H1 (cell line): ENCODE results near the gene DNER. TPM values are rescaled to one million over a fixed set of nuclear protein-coding genes. Genes with fewer than 3 reads are reported as not detected.

Source experiments
- CTCF ChIA-PET: fragments of 300-600 bp; sonication (Branson Sonifier 250); formaldehyde crosslinking; loops from one replicate; lab custom pipeline; 2021; ENCODE audit not compliant: partially characterized antibody; lab: Charles Lee
- POLR2A ChIA-PET: fragments of 300-600 bp; sonication (Branson Sonifier 250); formaldehyde crosslinking; loops from one replicate; lab custom pipeline; 2021; ENCODE audit warnings: inconsistent platforms; ENCODE audit not compliant: partially characterized antibody; lab: Charles Lee
- DNase-seq, 2 experiments: peaks; one replicate each; pipeline versions ENCODE4 v3.0.0 to v3.0.0-alpha.2; 2010 to 2022; ENCODE audit warnings: low spot score in 2 of 2, low read depth in 1 of 2, mixed read lengths in 1 of 2
- FAIRE-seq: peaks from 2 replicates; lab custom pipeline; 2011; peaks lifted over from hg19 to GRCh38; lab: Jason Lieb, UNC
- H2AFZ ChIP-seq: 2 replicates; pipeline ENCODE4 v1.8.1; 2012; ENCODE audit warnings: low read length, inconsistent platforms
- H2AK5ac ChIP-seq: 2 replicates; pipeline ENCODE4 v1.6.1; 2013; ENCODE audit warnings: low read depth, low read length
- H2BK120ac ChIP-seq: replicated peaks from 2 replicates; pipeline ENCODE3; 2013; ENCODE audit warnings: low read depth, low read length, inconsistent platforms
- H2BK12ac ChIP-seq: 2 replicates; pipeline ENCODE4 v1.6.1; 2013; ENCODE audit warnings: low read depth, low read length
- H2BK15ac ChIP-seq: 2 replicates; pipeline ENCODE4 v1.6.1; 2013; ENCODE audit warnings: low read length
- H2BK20ac ChIP-seq: 2 replicates; pipeline ENCODE4 v1.6.1; 2013; ENCODE audit warnings: low read length
- H2BK5ac ChIP-seq: 2 replicates; pipeline ENCODE4 v1.6.1; 2013; ENCODE audit warnings: low read depth, low read length
- H3K14ac ChIP-seq: 2 replicates; pipeline ENCODE4 v1.6.1; 2013; ENCODE audit warnings: inconsistent platforms; ENCODE audit not compliant: insufficient read length
- H3K18ac ChIP-seq: 2 replicates; pipeline ENCODE4 v1.6.1; 2013; ENCODE audit warnings: low read length; ENCODE audit errors: extremely low read depth
- H3K23ac ChIP-seq: 2 replicates; pipeline ENCODE4 v1.6.1; 2013; ENCODE audit warnings: inconsistent platforms; ENCODE audit not compliant: insufficient read length
- H3K23me2 ChIP-seq: 2 replicates; pipeline ENCODE4 v1.6.1; 2013; ENCODE audit warnings: low read depth, low read length
- H3K27ac ChIP-seq: 2 replicates; pipeline ENCODE4 v1.6.1; 2011; ENCODE audit warnings: low read depth, low read length, inconsistent platforms
- H3K27me3 ChIP-seq, 4 experiments: replicated peaks in 1 of 4; 1 replicate in 1 of 4; 2 replicates in 3 of 4; pipeline versions ENCODE4 v1.6.1 to v1.8.1; 2011 to 2013; ENCODE audit warnings: low read length in 3 of 4, mild to moderate bottlenecking in 3 of 4, inconsistent platforms in 2 of 4, mixed read lengths in 2 of 4, moderate library complexity in 1 of 4; ENCODE audit not compliant: control insufficient read depth in 3 of 4, insufficient read depth in 3 of 4; ENCODE audit errors: extremely low read depth in 1 of 4
- H3K36me3 ChIP-seq, 4 experiments: 2 replicates each; pipeline versions ENCODE4 v1.6.1 to v1.8.1; 2011 to 2013; ENCODE audit warnings: mild to moderate bottlenecking in 4 of 4, low read length in 3 of 4, moderate library complexity in 2 of 4, control low read depth in 1 of 4, inconsistent platforms in 1 of 4; ENCODE audit not compliant: insufficient read depth in 4 of 4, control insufficient read depth in 2 of 4
- H3K4ac ChIP-seq: replicated peaks from 2 replicates; pipeline ENCODE3; 2013; ENCODE audit warnings: low read length, low read depth, mixed read lengths, inconsistent platforms; ENCODE audit not compliant: insufficient read length
- H3K4me1 ChIP-seq, 4 experiments: replicated peaks in 1 of 4; 1 replicate in 1 of 4; 2 replicates in 3 of 4; pipeline versions ENCODE4 v1.6.1 to v1.8.1; 2011 to 2013; ENCODE audit warnings: low read length in 3 of 4, inconsistent platforms in 2 of 4, mixed read lengths in 1 of 4; ENCODE audit not compliant: insufficient read depth in 4 of 4, control insufficient read depth in 3 of 4
- H3K4me2 ChIP-seq, 2 experiments: 2 replicates each; pipeline versions ENCODE4 v1.6.1 to v1.8.1; 2011 to 2013; ENCODE audit warnings: low read depth in 2 of 2, low read length in 2 of 2, control low read depth in 1 of 2, inconsistent platforms in 1 of 2, mild to moderate bottlenecking in 1 of 2; ENCODE audit not compliant: insufficient read depth in 1 of 2
- H3K4me3 ChIP-seq, 4 experiments: fragments of 200-600, 300-600 bp in 1 of 4; sonication (generic), shearing (Covaris generic), sonication (Bioruptor Twin) in 1 of 4; 2 replicates each; pipeline versions ENCODE4 v1.5.1 to v1.8.1; 2011 to 2016; ENCODE audit warnings: low read length in 4 of 4, low read depth in 3 of 4, control low read depth in 2 of 4, inconsistent platforms in 2 of 4, mild to moderate bottlenecking in 2 of 4, mixed read lengths in 1 of 4, moderate library complexity in 1 of 4; ENCODE audit not compliant: insufficient read depth in 2 of 4; ENCODE audit errors: extremely low read depth in 1 of 4
- H3K56ac ChIP-seq: replicated peaks from 2 replicates; pipeline ENCODE3; 2013; ENCODE audit warnings: low read depth, mild to moderate bottlenecking, mixed read lengths, low read length, inconsistent platforms; ENCODE audit not compliant: insufficient read length
- H3K79me1 ChIP-seq: 2 replicates; pipeline ENCODE4 v1.6.1; 2013; ENCODE audit warnings: low read depth, low read length, control low read depth
- H3K79me2 ChIP-seq, 2 experiments: 2 replicates each; pipeline versions ENCODE4 v1.6.1 to v1.8.1; 2012 to 2013; ENCODE audit warnings: low read length in 2 of 2, mild to moderate bottlenecking in 2 of 2, inconsistent platforms in 1 of 2; ENCODE audit not compliant: insufficient read depth in 2 of 2, control insufficient read depth in 1 of 2
- H3K9ac ChIP-seq, 4 experiments: replicated peaks in 1 of 4; 1 replicate in 1 of 4; 2 replicates in 3 of 4; pipeline versions ENCODE4 v1.6.1 to v1.8.1; 2011 to 2013; ENCODE audit warnings: low read depth in 3 of 4, low read length in 3 of 4, control low read depth in 2 of 4, mild to moderate bottlenecking in 2 of 4, moderate library complexity in 2 of 4, inconsistent platforms in 1 of 4; ENCODE audit errors: extremely low read depth in 1 of 4
- H3K9me3 ChIP-seq, 2 experiments: 2 replicates each; pipeline versions ENCODE4 v1.6.1 to v1.8.1; 2012 to 2013; ENCODE audit warnings: mild to moderate bottlenecking in 2 of 2, moderate library complexity in 2 of 2, control low read depth in 1 of 2, inconsistent platforms in 1 of 2, low read depth in 1 of 2, low read length in 1 of 2, mixed read lengths in 1 of 2; ENCODE audit not compliant: insufficient read depth in 2 of 2
- H4K20me1 ChIP-seq, 2 experiments: replicated peaks in 1 of 2; 2 replicates each; pipeline versions ENCODE3 to v1.8.1; 2011 to 2013; ENCODE audit warnings: inconsistent platforms in 2 of 2, low read length in 2 of 2, mild to moderate bottlenecking in 1 of 2; ENCODE audit not compliant: insufficient read depth in 2 of 2, control insufficient read depth in 1 of 2
- H4K5ac ChIP-seq: 2 replicates; pipeline ENCODE4 v1.6.1; 2013; ENCODE audit warnings: low read length, low read depth, mixed read lengths, inconsistent platforms; ENCODE audit not compliant: insufficient read length
- H4K8ac ChIP-seq: 2 replicates; pipeline ENCODE4 v1.8.0; 2013; ENCODE audit warnings: mild to moderate bottlenecking, moderate library complexity, low read length, inconsistent platforms; ENCODE audit not compliant: insufficient read depth; ENCODE audit errors: extremely low read depth
- H4K91ac ChIP-seq: replicated peaks from 2 replicates; pipeline ENCODE3; 2013; ENCODE audit warnings: low read length, mixed read lengths, inconsistent platforms; ENCODE audit not compliant: insufficient read length
- BCL11A ChIP-seq, 2 experiments: IDR thresholded peaks; one replicate each; pipeline ENCODE4 v1.6.1; 2011; ENCODE audit warnings: low read depth in 2 of 2, low read length in 2 of 2, mild to moderate bottlenecking in 2 of 2
- CBX8 ChIP-seq: fragments of 300-800, 300-1000 bp; sonication (generic); IDR thresholded peaks from 2 replicates; pipeline ENCODE4 v1.7.1; 2016; ENCODE audit warnings: low read depth, low read length, borderline replicate concordance
- CEBPB ChIP-seq: IDR thresholded peaks from 2 replicates; pipeline ENCODE4 v1.6.1; 2012; ENCODE audit warnings: low read depth, low read length
- CREB1 ChIP-seq: IDR thresholded peaks from 2 replicates; pipeline ENCODE4 v1.6.1; 2012; ENCODE audit warnings: inconsistent platforms
- GABPA ChIP-seq: IDR thresholded peaks from 2 replicates; pipeline ENCODE4 v1.6.1; 2011; ENCODE audit warnings: mild to moderate bottlenecking, low read length, moderate library complexity, borderline replicate concordance; ENCODE audit not compliant: insufficient read depth
- GTF2F1 ChIP-seq: IDR thresholded peaks from 2 replicates; pipeline ENCODE4 v1.6.1; 2012; ENCODE audit warnings: low read depth, low read length, improper control_type of control experiment, borderline replicate concordance
- HDAC2 ChIP-seq, 2 experiments: fragments of 300-600 bp in 1 of 2; sonication (generic) in 1 of 2; IDR thresholded peaks; 2 replicates each; pipeline ENCODE4 v1.6.1; 2011 to 2012; ENCODE audit warnings: low read depth in 2 of 2, low read length in 2 of 2, mild to moderate bottlenecking in 2 of 2, moderate library complexity in 2 of 2, borderline replicate concordance in 1 of 2, inconsistent platforms in 1 of 2
- JUND ChIP-seq: IDR thresholded peaks from 2 replicates; pipeline ENCODE4 v1.6.1; 2011; ENCODE audit warnings: mild to moderate bottlenecking, improper control_type of control experiment, low read length
- KDM5A ChIP-seq: fragments of 200-600 bp; IDR thresholded peaks from 2 replicates; pipeline ENCODE4 v1.7.1; 2012; ENCODE audit warnings: mild to moderate bottlenecking, low read length, inconsistent platforms, mixed read lengths
- NANOG ChIP-seq: IDR thresholded peaks from 2 replicates; pipeline ENCODE4 v1.6.1; 2011; ENCODE audit warnings: low read length, low read depth, mild to moderate bottlenecking, inconsistent platforms; ENCODE audit not compliant: insufficient read depth, poor library complexity, severe bottlenecking
- NRF1 ChIP-seq: IDR thresholded peaks from 2 replicates; pipeline ENCODE4 v1.6.1; 2011; ENCODE audit warnings: mild to moderate bottlenecking, low read depth, low read length, improper control_type of control experiment
- RBBP5 ChIP-seq: IDR thresholded peaks from 2 replicates; pipeline ENCODE4 v1.7.1; 2012; ENCODE audit warnings: low read depth, mild to moderate bottlenecking, inconsistent platforms, low read length, moderate library complexity, borderline replicate concordance
- RNF2 ChIP-seq: fragments of 200-900, 300-1000 bp; sonication (generic); IDR thresholded peaks from 2 replicates; pipeline ENCODE4 v1.7.1; 2016; ENCODE audit warnings: borderline replicate concordance, low read depth, mild to moderate bottlenecking, antibody characterized with exemption, low read length; ENCODE audit not compliant: poor library complexity, severe bottlenecking; ENCODE audit errors: missing control alignments
- TAF7 ChIP-seq: optimal IDR thresholded peaks from 2 replicates; pipeline ENCODE3; 2011; ENCODE audit warnings: low read depth, mild to moderate bottlenecking, inconsistent platforms, low read length, moderate library complexity, borderline replicate concordance
- WGBS, 2 experiments: shearing (Covaris generic) in 1 of 2; methylation state at CpG; one replicate each; pipeline versions ENCODE4 v1.1.6 to v1.1.7; 2013 to 2015; ENCODE audit warnings: low lambda C conversion rate in 2 of 2, mixed read lengths in 2 of 2, inconsistent platforms in 1 of 2, low coverage in 1 of 2, missing lambda C conversion rate in 1 of 2; ENCODE audit not compliant: insufficient replicate concordance in 2 of 2, insufficient coverage in 1 of 2, insufficient read length in 1 of 2; ENCODE audit errors: extremely low coverage in 1 of 2, missing lambda C conversion rate in 1 of 2; 5-methylcytosine and 5-hydroxymethylcytosine counted together
- polyA plus RNA-seq, 7 experiments: library from polyadenylated mRNA; depleted of rRNA in 3 of 7; stranded (reverse) in 5 of 7; unstranded in 2 of 7; fragments of >200 nt in 5 of 7; fragments of 200-250 nt in 2 of 7; gene quantifications; 1 replicate in 5 of 7; 2 replicates in 1 of 7; 4 replicates in 1 of 7; pipeline versions ENCODE4 v1.2.1 to v1.2.3, GENCODE V29; 2011 to 2013; ENCODE audit warnings: missing spikeins in 2 of 7, mixed read lengths in 2 of 7
- total RNA-seq: library from RNA; stranded (reverse); fragmentation: NEBNext Ultra II Directional; extraction: Animal tissue kit (Norgen Biotek cat#: 25700); gene quantifications from 2 replicates; pipeline ENCODE4 v1.2.1, GENCODE V29; 2021

Gene DNER
- total and polyA plus RNA-seq, 2 of the 8 experiments (the other 6 are each of a cell fraction or from before 2014, with no cell fraction given), result 6.8 to 16.3 TPM

DNA sequence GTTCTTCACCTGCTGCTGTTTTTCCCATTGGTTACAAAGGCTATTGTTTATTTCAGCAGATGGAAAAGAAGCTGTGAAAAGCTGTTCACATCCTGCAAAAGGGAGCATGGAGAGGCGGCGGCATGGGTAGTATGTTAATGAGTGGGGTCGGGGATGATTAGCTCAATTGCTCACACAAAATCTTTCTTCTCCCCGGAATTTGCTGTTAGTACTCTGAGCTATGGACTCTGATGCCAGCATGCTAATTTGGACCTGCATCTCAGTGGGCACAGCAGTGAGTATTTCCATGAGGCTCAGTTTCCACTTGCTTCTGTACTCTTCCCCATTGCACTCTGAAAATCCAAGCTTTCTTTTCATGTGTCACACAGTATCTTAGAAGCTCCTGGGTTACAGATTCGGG lies 61.6 kb downstream of the DNER start:
- no peak overlapping the region for H2BK120ac ChIP-seq
- TF ChIP-seq CREB1, result no peak
- no peak for TF ChIP-seq NRF1
- TF ChIP-seq CEBPB, result no peak
- TF ChIP-seq KDM5A, result no peak
- TF ChIP-seq GTF2F1, result no peak
- TF ChIP-seq GABPA, result no peak
- TF ChIP-seq RNF2, result no peak
- TF ChIP-seq BCL11A (IDR thresholded peaks at IDR 0.05; ENCODE audit: low read depth in 2 of 2, low read length in 2 of 2), result no peak
- no peak for TF ChIP-seq HDAC2 (IDR thresholded peaks at IDR 0.05; ENCODE audit: borderline replicate concordance in 1 of 2, low read depth in 2 of 2, low read length in 2 of 2)
- no peak for TF ChIP-seq TAF7
- no peak for TF ChIP-seq NANOG
- TF ChIP-seq JUND, result no peak
- no peak for TF ChIP-seq RBBP5
- TF ChIP-seq CBX8, result no peak

More for the DNA sequence above, 61.6 kb downstream of the DNER start:
- Histone ChIP-seq H3K4me2 (no peak overlapping the region), H3K18ac (no peak overlapping the region), H3K56ac (no peak overlapping the region), H3K9me3 (no peaks in the 10 kb centered on the region), H3K36me3 (no peaks in the 10 kb centered on the region), H3K79me1 (no peaks in the 10 kb centered on the region), H2AFZ (no peak overlapping the region), H3K9ac (no peak overlapping the region), H3K23ac (no peak overlapping the region), H3K14ac (no peak overlapping the region), H4K8ac (no peak overlapping the region), H3K4me3 (no peak overlapping the region), H4K20me1 (no peaks in the 10 kb centered on the region), H2BK15ac (no peak overlapping the region), H2BK5ac (no peak overlapping the region), H2BK12ac (no peak overlapping the region), H4K91ac (no peak overlapping the region), H3K4ac (no peak overlapping the region), H3K79me2 (no peaks in the 10 kb centered on the region), H3K23me2 (no peaks in the 10 kb centered on the region), H2BK20ac (no peak overlapping the region), H2AK5ac (no peak overlapping the region), H3K27me3 (no peaks in the 10 kb centered on the region), H3K4me1 (peaks cover 0 to 16% (median under 1%) of the 10 kb centered on the region in 4 experiments; a peak in 3 of 7 replicates), H4K5ac (no peak overlapping the region), H3K27ac (no peak overlapping the region)
- FAIRE-seq (no peak), DNase-seq (no peak)
- ChIA-PET POLR2A (interaction anchor here (0.6 kb wide), 1 partner anchor 566 kb away, joined by 3 read pairs; no protein-coding TSS in a partner anchor), CTCF (interaction anchor here (0.6 to 3.1 kb wide), 9 partner anchors 12 to 1498 kb away, joined by 3 to 18 read pairs (median 3); no protein-coding TSS in a partner anchor)
- WGBS, 2 experiments, result 68% methylated on average over 5 of the region's 5 CpGs; no CpG with 5 or more reads in 1 of the 2 experiments
